ENCODE data around the gene MAPK12. TPM values are rescaled to one million over a fixed set of nuclear protein-coding genes. Genes with fewer than 3 reads are reported as not detected.

Gene MAPK12
- total RNA-seq, 1 experiment from 2014 or later, result 86.7 TPM

- RAD21 ChIA-PET (ENCODE audit: low non-redundant PET in 1 of 2, low total read pairs in 2 of 2, uncharacterized antibody in 2 of 2, unreplicated experiment in 2 of 2), result interaction anchor here (0.7 to 1.3 kb wide), 3 partner anchors 8 to 115 kb away, joined by 3 to 5 read pairs (median 3); no protein-coding TSS in a partner anchor
- peaks cover 12 to 51% of the 10 kb centered on the region in 2 experiments; a peak in 3 of 4 replicates for H3K4me1 ChIP-seq (ENCODE audit: control insufficient read depth in 1 of 2, insufficient read depth in 2 of 2, low read length in 2 of 2)
- ATAC-seq (peak; percentile 4), DNase-seq (ENCODE audit: low read depth, low spot score) (no peak)
- H3K79me2 ChIP-seq (ENCODE audit: insufficient read depth, low read length), result peaks cover 33% of the 10 kb centered on the region
- BruUV-seq (replicated peaks), result no TSS peak
- no peak for TF ChIP-seq CTCF (IDR thresholded peaks at IDR 0.05 in 2 of 3, conservative IDR thresholded peaks at IDR 0.05 in 1 of 3; ENCODE audit: borderline replicate concordance in 1 of 3, insufficient read depth in 1 of 3, low read depth in 2 of 3, low read length in 2 of 3)
- TF ChIP-seq CBX3 (IDR thresholded peaks at IDR 0.05; ENCODE audit: low read depth), result no peak
- TF ChIP-seq ELF1 (IDR thresholded peaks at IDR 0.05; ENCODE audit: borderline replicate concordance, low read depth), result no peak
- peaks cover 0 to 11% of the 10 kb centered on the region in 2 experiments; a peak in 2 of 4 replicates for H3K36me3 ChIP-seq (ENCODE audit: control insufficient read depth in 1 of 2, insufficient read depth in 2 of 2, low read length in 2 of 2)
- no peak overlapping the region for H2AFZ ChIP-seq (ENCODE audit: low read depth, low read length, poor library complexity, severe bottlenecking)
- H3K27me3 ChIP-seq (ENCODE audit: insufficient read depth, low read length), result no peaks in the 10 kb centered on the region
- intact Hi-C loops (cut with micrococcal nuclease), result loop anchor here (1.0 to 5.0 kb wide), 3 partner anchors 91 to 246 kb away; no protein-coding TSS in a partner anchor
- CTCF ChIA-PET, result interaction anchor here (0.9 to 3.0 kb wide), 8 partner anchors 11 to 369 kb away, joined by 3 to 17 read pairs (median 5); partner anchors contain the start of genes LMF2, NCAPH2 and SCO2
- H4K20me1 ChIP-seq (ENCODE audit: insufficient read depth), result no peaks in the 10 kb centered on the region
- H3K4me2 ChIP-seq (ENCODE audit: low read length), result peak overlapping the region; percentile 98
- H3K9me2 ChIP-seq (ENCODE audit: insufficient read depth), result no peaks in the 10 kb centered on the region
- H3K9me3 ChIP-seq (ENCODE audit: control insufficient read depth in 1 of 2, insufficient read depth in 1 of 2, low read depth in 1 of 2, low read length in 2 of 2), result no peaks in the 10 kb centered on the region
- POLR2A ChIA-PET, result interaction anchor here (0.6 to 1.7 kb wide), 6 partner anchors 9 to 90 kb away, joined by 3 to 7 read pairs (median 4); partner anchors contain the start of gene MAPK12
- peak overlapping the region; percentile 96 for H3K9ac ChIP-seq (ENCODE audit: low read length)
- peak overlapping the region; percentile 99 for H3K27ac ChIP-seq (ENCODE audit: low read depth, low read length)
- peak overlapping the region; percentile 15 to 93; a peak in 3 of 4 replicates for H3K4me3 ChIP-seq (replicated peaks in 1 of 2; ENCODE audit: low read depth in 1 of 2, low read length in 2 of 2)
Observed at GRCh38 chr22:50251477-50252081, 9.9 kb downstream of the MAPK12 start.
